GM23338 (cell line): ENCODE results near the gene GNPDA2. TPM values are rescaled to one million over a fixed set of nuclear protein-coding genes. Genes with fewer than 3 reads are reported as not detected.

Experiments
- ATAC-seq: fragments of 200-7000 bp; cut with Tn5 transposase; 3 replicates; pipeline ENCODE4 v1.9.1; 2020
- DNase-seq: peaks from one replicate; pipeline ENCODE4 v3.0.0-alpha.2; 2015; ENCODE audit warnings: low spot score
- H2AFZ ChIP-seq: fragments of 200-600 bp; sonication (generic); 2 replicates; pipeline ENCODE4 v1.8.0; 2016; ENCODE audit warnings: antibody characterized with exemption, mild to moderate bottlenecking, moderate library complexity
- H3F3A ChIP-seq: fragments of 200-600 bp; sonication (generic); replicated peaks from 2 replicates; pipeline ENCODE4 v1.8.0; 2017; ENCODE audit warnings: antibody characterized with exemption, mixed run types, low read depth
- H3K27ac ChIP-seq: fragments of 200-600 bp; sonication (generic); 2 replicates; pipeline ENCODE4 v1.6.1; 2016; ENCODE audit warnings: low read depth
- H3K27me3 ChIP-seq: fragments of 200-600 bp; sonication (generic); 2 replicates; pipeline ENCODE4 v1.8.0; 2016; ENCODE audit warnings: mild to moderate bottlenecking, mixed run types, moderate library complexity; ENCODE audit not compliant: insufficient read depth
- H3K36me3 ChIP-seq: fragments of 200-600 bp; sonication (generic); 2 replicates; pipeline ENCODE4 v1.8.0; 2016; ENCODE audit warnings: mild to moderate bottlenecking; ENCODE audit not compliant: insufficient read depth
- H3K4me1 ChIP-seq: fragments of 200-600 bp; sonication (generic); 2 replicates; pipeline ENCODE4 v1.8.0; 2016; ENCODE audit warnings: mild to moderate bottlenecking, moderate library complexity; ENCODE audit not compliant: insufficient read depth
- H3K4me2 ChIP-seq: fragments of 200-600 bp; sonication (generic); 2 replicates; pipeline ENCODE4 v1.7.1; 2017; ENCODE audit warnings: mixed run types
- H3K4me3 ChIP-seq: fragments of 200-600 bp; sonication (generic); 2 replicates; pipeline ENCODE4 v1.6.1; 2016; ENCODE audit warnings: mixed run types
- H3K79me2 ChIP-seq: fragments of 200-600 bp; sonication (generic); replicated peaks from 2 replicates; pipeline ENCODE4 v1.8.0; 2017; ENCODE audit warnings: mild to moderate bottlenecking; ENCODE audit not compliant: insufficient read depth
- H3K9me2 ChIP-seq: fragments of 200-600 bp; sonication (generic); 2 replicates; pipeline ENCODE4 v1.8.0; 2017; ENCODE audit not compliant: insufficient read depth
- H4K20me1 ChIP-seq: fragments of 200-600 bp; sonication (generic); replicated peaks from 2 replicates; pipeline ENCODE4 v1.8.0; 2017; ENCODE audit warnings: mild to moderate bottlenecking; ENCODE audit not compliant: insufficient read depth
- H3K27ac Mint-ChIP-seq: 2 replicates; pipeline ENCODE4 v1.8.0; 2020; ENCODE audit warnings: inconsistent platforms, mild to moderate bottlenecking, moderate library complexity, mixed read lengths
- H3K27me3 Mint-ChIP-seq: 3 replicates; pipeline ENCODE4 v1.8.0; 2022; ENCODE audit warnings: low read depth, mild to moderate bottlenecking, moderate library complexity, mixed read lengths, inconsistent platforms; ENCODE audit not compliant: insufficient read depth, poor library complexity
- H3K36me3 Mint-ChIP-seq: 3 replicates; pipeline ENCODE4 v1.8.0; 2021; ENCODE audit warnings: low read depth, mild to moderate bottlenecking, inconsistent platforms, moderate library complexity, mixed read lengths
- H3K4me1 Mint-ChIP-seq: 3 replicates; pipeline ENCODE4 v1.8.0; 2020; ENCODE audit warnings: mild to moderate bottlenecking, inconsistent platforms, mixed read lengths
- H3K4me3 Mint-ChIP-seq: 3 replicates; pipeline ENCODE4 v1.8.0; 2021; ENCODE audit warnings: moderate library complexity, mild to moderate bottlenecking, inconsistent platforms, mixed read lengths
- H3K9me3 Mint-ChIP-seq: 3 replicates; pipeline ENCODE4 v1.8.0; 2020; ENCODE audit warnings: moderate library complexity, mild to moderate bottlenecking, inconsistent platforms, mixed read lengths
- CREB1 ChIP-seq: fragments of 250-450 bp; sonication (Bioruptor Pico); IDR thresholded peaks from 2 replicates; pipeline ENCODE4 v1.5.0; 2020; ENCODE audit warnings: low read depth, mild to moderate bottlenecking, moderate library complexity
- CTCF ChIP-seq, 2 experiments: fragments of 200-600 bp in 1 of 2; sonication (generic) in 1 of 2; conservative IDR thresholded peaks; 2 replicates each; pipeline versions ENCODE4 v1.5.1 to v1.6.1; 2016 to 2017; ENCODE audit warnings: antibody characterized with exemption in 2 of 2, low read depth in 2 of 2, mild to moderate bottlenecking in 2 of 2, moderate library complexity in 1 of 2
- ETS1 ChIP-seq: IDR thresholded peaks from 2 replicates; pipeline ENCODE4 v1.6.1; 2016; ENCODE audit warnings: antibody characterized with exemption
- EZH2phosphoT487 ChIP-seq: fragments of 200-600 bp; sonication (generic); IDR thresholded peaks from one replicate; pipeline ENCODE4 v1.8.1; 2018; ENCODE audit warnings: antibody characterized with exemption; ENCODE audit not compliant: unreplicated experiment
- POLR2AphosphoS5 ChIP-seq: IDR thresholded peaks from 2 replicates; pipeline ENCODE4 v1.6.1; 2016; ENCODE audit warnings: antibody characterized with exemption, low read depth
- REST ChIP-seq: IDR thresholded peaks from one replicate; pipeline ENCODE4 v1.6.1; 2018; ENCODE audit warnings: antibody characterized with exemption; ENCODE audit not compliant: unreplicated experiment
- STAT1 ChIP-seq: IDR thresholded peaks from one replicate; pipeline ENCODE4 v1.6.1; 2016; ENCODE audit warnings: antibody characterized with exemption; ENCODE audit not compliant: unreplicated experiment
- ZNF462 ChIP-seq: fragments of 250-450 bp; sonication (Bioruptor Pico); IDR thresholded peaks from 2 replicates; pipeline ENCODE4 v1.5.0; 2020; ENCODE audit warnings: mild to moderate bottlenecking, moderate library complexity
- polyA plus RNA-seq: library from polyadenylated mRNA; unstranded; fragments of >200 nt; fragmentation: Nextera tagmentation; extraction: Ambion mirVana; gene quantifications from 2 replicates; pipeline ENCODE4 v1.2.1, GENCODE V29; 2016
- total RNA-seq: library from RNA; depleted of rRNA; stranded (reverse); fragments of >200 nt; shearing (Covaris generic); gene quantifications from 2 replicates; pipeline ENCODE4 v1.2.3, GENCODE V29; 2014

GNPDA2 gene
- total and polyA plus RNA-seq, 2 experiments from 2014 or later, result 6.4 to 7.7 TPM

GRCh38 chr4:44661940-44662622 is 64.3 kb downstream of the GNPDA2 start:
- Mint-ChIP-seq H3K27ac (no peak overlapping the region), H3K4me1 (peaks cover 8% of the 10 kb centered on the region; the same call in 2 of the 3 replicates), H3K27me3 (no peaks in the 10 kb centered on the region), H3K4me3 (no peak overlapping the region), H3K9me3 (no peaks in the 10 kb centered on the region), H3K36me3 (no peaks in the 10 kb centered on the region)
- no peaks in the 10 kb centered on the region for H3K9me2 ChIP-seq
- H3K4me3 ChIP-seq, result no peak overlapping the region
- H3K27me3 ChIP-seq, result no peaks in the 10 kb centered on the region
- DNase-seq (no peak), ATAC-seq (no peak)
- no peak for TF ChIP-seq CREB1 (CRISPR knock-in tag)
- no peak for TF ChIP-seq EZH2phosphoT487
- peak in 1 of 2 experiments; percentile 22; a peak in 1 of 4 replicates for TF ChIP-seq CTCF (conservative IDR thresholded peaks at IDR 0.05; ENCODE audit: low read depth in 2 of 2)
- no peak for TF ChIP-seq STAT1
- no peak for TF ChIP-seq POLR2AphosphoS5
- no peak for TF ChIP-seq REST
- TF ChIP-seq ETS1, result no peak
- no peak for TF ChIP-seq ZNF462 (CRISPR knock-in tag)
- H3F3A ChIP-seq, result no peaks in the 10 kb centered on the region
- no peaks in the 10 kb centered on the region for H4K20me1 ChIP-seq
- H3K4me1 ChIP-seq, result no peaks in the 10 kb centered on the region
- H2AFZ ChIP-seq, result no peak overlapping the region
- no peaks in the 10 kb centered on the region for H3K36me3 ChIP-seq
- H3K27ac ChIP-seq, result no peak overlapping the region
- H3K79me2 ChIP-seq, result no peaks in the 10 kb centered on the region
- H3K4me2 ChIP-seq, result no peak overlapping the region
